Mesothelial cell of epicardium (in vitro differentiated cells): ENCODE measurements around the gene ULK2. TPM values are rescaled to one million over a fixed set of nuclear protein-coding genes. Genes with fewer than 3 reads are reported as not detected.

ENCODE experiments used
- DNase-seq, 2 experiments: peaks; one replicate each; pipeline ENCODE4 v3.0.0; 2021; ENCODE audit warnings: low spot score in 2 of 2; ENCODE audit not compliant: unreplicated experiment in 2 of 2
- H3K27ac Mint-ChIP-seq: 2 replicates; pipeline ENCODE4 v1.8.0; 2021; ENCODE audit warnings: mixed read lengths
- H3K27me3 Mint-ChIP-seq: 2 replicates; pipeline ENCODE4 v1.8.0; 2021; ENCODE audit warnings: low read depth, mixed read lengths
- H3K36me3 Mint-ChIP-seq: 2 replicates; pipeline ENCODE4 v1.8.0; 2021; ENCODE audit warnings: mixed read lengths
- H3K4me1 Mint-ChIP-seq: 2 replicates; pipeline ENCODE4 v1.8.0; 2021; ENCODE audit warnings: mixed read lengths
- H3K4me3 Mint-ChIP-seq: 2 replicates; pipeline ENCODE4 v1.8.0; 2021; ENCODE audit warnings: mild to moderate bottlenecking, moderate library complexity, mixed read lengths
- H3K9me3 Mint-ChIP-seq: 2 replicates; pipeline ENCODE4 v1.8.0; 2021; ENCODE audit warnings: mixed read lengths
- total RNA-seq: library from RNA; stranded (reverse); gene quantifications from 3 replicates; pipeline ENCODE4 v1.2.1, GENCODE V29; 2021
- TF ChIP-seq, protein P1 (sequence below): fragments of 200-600 bp; sonication (generic); IDR thresholded peaks from one replicate; pipeline ENCODE4 v1.5.0; 2021; ENCODE audit warnings: antibody characterized with exemption; ENCODE audit not compliant: unreplicated experiment

Gene ULK2
- total RNA-seq, 1 donor from 2014 or later = 38.7 TPM

DNA sequence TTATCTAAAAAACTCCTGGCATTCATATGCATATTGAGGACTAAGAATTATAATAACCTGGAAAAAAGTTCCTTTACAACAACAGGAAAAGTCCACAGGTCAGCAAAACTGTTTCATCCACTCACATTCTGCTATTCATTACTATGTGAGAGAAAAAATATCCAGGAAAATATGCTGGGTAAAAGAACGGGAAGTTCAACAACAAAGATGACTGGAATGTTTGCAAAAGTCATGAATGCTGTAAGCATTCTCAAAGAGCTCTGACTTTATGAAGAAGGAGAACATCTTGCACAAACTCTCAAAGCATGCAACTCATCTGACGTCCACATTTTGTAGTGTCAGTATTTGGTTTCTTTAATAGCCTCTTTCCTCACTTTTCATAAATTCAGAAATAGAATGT, 62.7 kb downstream of the ULK2 start:
- peaks cover 55% of the 10 kb centered on the region for H3K36me3 Mint-ChIP-seq

DNA sequence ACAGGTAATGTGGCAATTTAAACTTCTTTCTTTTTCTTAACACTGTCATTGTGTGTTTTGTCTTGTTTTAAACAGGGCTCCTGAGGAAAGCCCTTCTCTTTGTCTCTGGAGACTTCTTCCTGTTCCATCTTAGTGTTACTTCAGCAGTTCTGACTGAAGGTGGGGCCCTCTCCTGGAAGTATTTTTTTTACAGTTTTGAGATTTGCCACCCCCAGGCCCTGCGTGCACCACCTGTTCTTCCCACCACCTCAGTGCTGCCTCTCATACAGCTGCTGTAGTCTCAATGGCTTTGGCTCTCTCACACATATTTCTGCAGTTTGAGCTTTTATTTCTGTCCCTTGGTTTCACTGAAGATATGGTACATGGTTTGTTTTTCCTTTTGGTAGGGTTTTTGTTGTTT, 67.2 kb downstream of the ULK2 start:
- Mint-ChIP-seq H3K4me3 (no peak overlapping the region), H3K27me3 (no peaks in the 10 kb centered on the region), H3K4me1 (no peaks in the 10 kb centered on the region), H3K9me3 (peaks cover 22% of the 10 kb centered on the region), H3K27ac (no peak overlapping the region), H3K36me3 (peaks cover 64% of the 10 kb centered on the region)
- TF ChIP-seq, protein P1, sequence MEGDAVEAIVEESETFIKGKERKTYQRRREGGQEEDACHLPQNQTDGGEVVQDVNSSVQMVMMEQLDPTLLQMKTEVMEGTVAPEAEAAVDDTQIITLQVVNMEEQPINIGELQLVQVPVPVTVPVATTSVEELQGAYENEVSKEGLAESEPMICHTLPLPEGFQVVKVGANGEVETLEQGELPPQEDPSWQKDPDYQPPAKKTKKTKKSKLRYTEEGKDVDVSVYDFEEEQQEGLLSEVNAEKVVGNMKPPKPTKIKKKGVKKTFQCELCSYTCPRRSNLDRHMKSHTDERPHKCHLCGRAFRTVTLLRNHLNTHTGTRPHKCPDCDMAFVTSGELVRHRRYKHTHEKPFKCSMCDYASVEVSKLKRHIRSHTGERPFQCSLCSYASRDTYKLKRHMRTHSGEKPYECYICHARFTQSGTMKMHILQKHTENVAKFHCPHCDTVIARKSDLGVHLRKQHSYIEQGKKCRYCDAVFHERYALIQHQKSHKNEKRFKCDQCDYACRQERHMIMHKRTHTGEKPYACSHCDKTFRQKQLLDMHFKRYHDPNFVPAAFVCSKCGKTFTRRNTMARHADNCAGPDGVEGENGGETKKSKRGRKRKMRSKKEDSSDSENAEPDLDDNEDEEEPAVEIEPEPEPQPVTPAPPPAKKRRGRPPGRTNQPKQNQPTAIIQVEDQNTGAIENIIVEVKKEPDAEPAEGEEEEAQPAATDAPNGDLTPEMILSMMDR = no peak
- no peak for DNase-seq

More for the DNA sequence above, 62.7 kb downstream of the ULK2 start:
- TF ChIP-seq, protein P1 = no peak
- Mint-ChIP-seq H3K9me3 (no peaks in the 10 kb centered on the region), H3K27ac (no peak overlapping the region), H3K27me3 (no peaks in the 10 kb centered on the region), H3K4me1 (no peaks in the 10 kb centered on the region), H3K4me3 (no peak overlapping the region)
- DNase-seq = no peak

- peaks cover 69% of the 10 kb centered on the region for H3K36me3 Mint-ChIP-seq
- DNase-seq = no peak
- H3K27me3 Mint-ChIP-seq = no peaks in the 10 kb centered on the region
- TF ChIP-seq, protein P1 = no peak
- H3K27ac Mint-ChIP-seq = no peak overlapping the region
- H3K4me3 Mint-ChIP-seq = no peak overlapping the region
- peaks cover 24% of the 10 kb centered on the region for H3K9me3 Mint-ChIP-seq
- H3K4me1 Mint-ChIP-seq = no peaks in the 10 kb centered on the region
Measured at GRCh38 chr17:19799796-19800195, 67.9 kb downstream of the ULK2 start.

GRCh38 chr17:19796457-19796856, 71.3 kb downstream of the ULK2 start:
- TF ChIP-seq, protein P1 = no peak
- Mint-ChIP-seq H3K9me3 (peaks cover 52% of the 10 kb centered on the region), H3K4me3 (no peak overlapping the region), H3K36me3 (peaks cover 83% of the 10 kb centered on the region), H3K27me3 (no peaks in the 10 kb centered on the region), H3K27ac (no peak overlapping the region), H3K4me1 (no peaks in the 10 kb centered on the region)
- no peak for DNase-seq

DNA sequence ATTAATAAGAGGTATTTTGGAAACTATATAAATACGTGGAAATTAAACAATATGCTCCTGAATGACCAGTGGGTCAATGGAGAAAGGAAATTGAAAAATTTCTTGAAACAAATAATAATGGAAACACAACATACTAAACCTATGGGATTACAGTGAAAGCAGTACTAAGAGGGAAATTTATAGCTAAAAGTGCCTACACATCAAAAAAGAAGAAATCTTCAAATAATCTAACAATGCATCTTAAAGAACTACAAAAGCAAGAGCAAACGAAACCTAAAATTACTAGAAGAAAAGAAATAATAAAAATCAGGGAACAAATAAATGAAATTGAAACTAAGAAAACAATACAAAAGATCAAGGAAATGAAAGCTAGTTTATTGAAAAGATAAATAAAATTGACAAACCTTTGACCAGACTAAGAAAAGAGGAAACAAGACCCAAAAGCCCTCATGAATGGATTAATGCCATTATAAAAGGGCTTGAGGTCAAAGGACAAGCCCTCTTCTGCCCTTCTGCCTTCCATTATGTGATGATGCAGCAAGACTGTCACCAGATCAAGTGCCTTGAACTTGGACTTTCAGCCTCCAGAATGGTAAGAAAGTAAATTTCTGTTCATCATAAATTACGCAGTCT, 75.7 kb downstream of the ULK2 start:
- H3K36me3 Mint-ChIP-seq = peaks cover 86% of the 10 kb centered on the region

More for the DNA sequence above, 75.7 kb downstream of the ULK2 start:
- peaks cover 41% of the 10 kb centered on the region for H3K9me3 Mint-ChIP-seq
- H3K4me1 Mint-ChIP-seq = no peaks in the 10 kb centered on the region
- H3K27ac Mint-ChIP-seq = no peak overlapping the region
- no peaks in the 10 kb centered on the region for H3K27me3 Mint-ChIP-seq
- no peak for DNase-seq
- H3K4me3 Mint-ChIP-seq = no peak overlapping the region
- TF ChIP-seq, protein P1 = no peak
